HG02588 (cell line): ENCODE measurements around the gene TGIF1.
"Not testable (repeated sequence)": the region's sequence is repeated elsewhere in the genome, so short reads cannot be mapped to it uniquely, and the experiment has no call there.

Experiments
- ATAC-seq: cut with Tn5 transposase; IDR thresholded peaks from one replicate; pipeline ENCODE4 v1.9.1; 2021; ENCODE audit warnings: mild to moderate bottlenecking, moderate library complexity; ENCODE audit not compliant: unreplicated experiment

TGIF1 gene

DNA sequence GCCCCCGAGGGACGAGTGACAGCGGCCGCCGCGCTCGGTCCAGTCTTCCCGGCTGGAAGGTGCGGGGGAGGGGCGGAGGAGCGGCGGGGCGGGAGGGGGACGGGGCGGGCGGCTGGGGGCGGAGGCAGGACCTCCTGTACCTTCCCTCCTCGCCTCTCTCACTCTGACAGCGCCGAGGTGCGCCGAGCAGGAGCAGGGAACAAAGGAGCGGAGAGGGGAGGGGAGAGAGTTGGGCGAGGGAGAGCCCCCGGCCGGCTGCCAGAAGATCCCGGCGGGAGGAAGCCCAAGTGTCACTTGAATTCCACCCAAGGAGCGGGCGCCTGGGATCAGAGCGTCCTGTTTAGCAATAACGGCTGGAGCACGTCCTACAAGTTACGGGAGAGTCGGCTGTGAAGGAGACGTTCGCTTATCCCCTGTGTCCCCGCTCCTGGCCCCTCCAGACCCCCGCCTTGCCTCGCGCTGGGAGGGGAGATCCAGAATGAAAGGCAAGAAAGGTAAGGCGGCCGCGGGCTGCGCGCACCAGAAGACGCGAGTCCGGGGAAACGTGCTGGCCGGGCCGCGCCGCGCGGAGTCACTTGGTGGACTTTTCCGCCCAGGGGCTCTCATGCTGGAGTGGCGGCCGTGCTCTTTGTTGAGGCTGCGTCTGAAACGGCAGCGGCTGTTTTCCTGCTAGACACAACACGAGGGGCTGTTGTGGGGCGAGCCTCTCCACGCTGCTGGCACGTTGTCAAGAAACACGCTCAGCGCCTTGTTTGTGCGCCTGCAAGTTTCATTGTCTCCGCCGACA, at the start of gene TGIF1:
TGIF1 (plus strand) TSS at position 161 of the 787 bp plus-strand sequence; CDS start at position 479, 318 bp downstream.
- no peak for ATAC-seq

DNA sequence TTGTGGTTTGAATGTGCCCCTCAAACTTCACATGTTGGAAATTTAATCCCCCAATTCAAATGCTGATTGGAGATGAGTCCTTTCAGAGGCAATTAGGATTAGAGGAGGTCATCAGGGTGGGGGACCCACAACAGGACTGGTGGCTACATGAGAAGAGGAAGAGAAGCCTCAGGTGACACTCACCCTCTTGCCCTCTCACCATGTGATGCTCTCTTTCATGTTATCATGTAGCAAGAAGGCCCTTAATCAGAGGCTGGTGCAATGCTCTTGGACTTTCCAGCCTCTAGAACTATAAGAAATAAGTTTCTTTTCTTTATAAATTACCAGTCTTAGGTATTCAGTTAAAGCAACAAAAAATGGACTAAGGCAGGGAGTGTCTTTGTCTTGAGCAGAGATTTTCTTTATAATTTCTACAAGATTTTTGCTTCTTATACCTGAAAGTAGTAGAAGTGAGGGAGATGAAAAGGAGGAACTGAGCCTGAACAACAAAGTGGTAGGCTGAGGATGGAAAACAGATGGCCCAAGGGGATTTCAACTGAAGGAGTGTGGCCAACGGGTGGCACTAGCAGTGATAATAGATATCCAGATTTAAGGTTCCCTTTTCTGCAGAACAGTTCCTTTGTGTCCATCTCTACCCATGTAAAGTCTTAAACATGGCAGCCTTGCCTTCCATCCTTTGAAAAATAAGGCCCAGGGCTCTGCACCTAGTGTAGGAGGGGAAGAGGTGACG, 49.2 kb upstream of the TGIF1 start:
- ATAC-seq: no peak

DNA sequence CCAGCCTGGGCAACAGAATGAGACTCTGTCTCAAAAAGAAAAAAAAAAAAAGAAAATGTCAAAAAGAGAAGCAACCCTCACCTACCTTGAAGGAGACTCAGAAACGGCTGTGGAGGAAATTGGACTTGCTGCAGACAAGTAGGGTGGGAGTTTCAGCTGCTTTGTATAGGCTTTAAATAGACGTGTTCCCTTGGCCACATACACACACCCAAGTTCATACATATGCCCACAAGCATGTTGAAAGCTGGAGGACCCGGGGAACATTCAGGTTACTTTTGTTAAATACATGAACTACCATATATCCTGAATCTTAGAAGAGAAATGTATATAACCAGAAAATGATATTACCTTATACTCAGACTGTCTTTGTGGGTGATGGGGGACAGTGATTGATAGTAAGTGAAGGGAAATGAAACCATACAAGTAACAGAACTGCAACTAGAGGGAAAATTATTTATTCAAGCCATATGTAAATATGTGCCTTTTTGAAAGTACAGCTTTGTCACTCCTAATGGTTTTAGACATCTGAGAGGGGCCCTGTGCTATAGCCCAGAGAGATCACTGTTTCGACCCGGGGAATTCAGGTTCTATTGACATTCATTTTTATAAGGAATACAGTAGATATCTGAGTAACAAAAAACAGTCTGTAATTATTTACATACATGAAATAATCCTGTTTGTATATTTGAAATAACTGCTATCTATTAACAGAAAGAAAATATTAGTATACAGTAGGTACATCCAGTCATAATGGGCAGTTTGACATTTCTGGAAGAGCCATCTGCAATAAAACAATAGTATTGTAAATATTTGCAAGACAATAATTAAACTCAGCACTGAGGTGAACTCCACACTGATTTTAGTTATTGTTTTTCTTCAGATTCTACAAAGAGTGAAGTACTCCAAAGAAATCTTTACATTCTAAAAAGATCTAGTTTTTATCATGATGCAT, 48.0 kb upstream of the TGIF1 start:
- ATAC-seq: peak; percentile 87

DNA sequence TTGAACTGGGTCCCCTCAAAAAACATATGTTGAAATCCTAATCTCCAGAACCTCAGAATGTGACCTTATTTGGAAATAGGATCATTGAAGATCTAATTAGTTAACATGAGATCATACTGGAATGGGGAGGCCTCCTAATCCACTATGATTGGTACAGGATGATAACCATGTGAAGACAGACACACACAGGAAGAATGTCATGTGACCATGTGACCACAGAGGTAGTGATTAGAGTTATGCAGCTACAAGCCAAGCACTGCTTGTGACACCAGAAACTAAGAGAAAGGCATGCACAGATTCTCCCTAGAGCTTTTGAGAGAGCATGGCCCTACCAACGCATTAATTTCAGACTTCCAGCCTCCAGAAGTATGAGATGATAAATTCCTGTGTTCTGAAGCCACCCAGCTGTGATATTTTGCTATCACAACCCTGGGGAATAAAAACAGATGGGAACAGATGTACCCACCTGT, 47.0 kb upstream of the TGIF1 start:
- ATAC-seq: no peak

DNA sequence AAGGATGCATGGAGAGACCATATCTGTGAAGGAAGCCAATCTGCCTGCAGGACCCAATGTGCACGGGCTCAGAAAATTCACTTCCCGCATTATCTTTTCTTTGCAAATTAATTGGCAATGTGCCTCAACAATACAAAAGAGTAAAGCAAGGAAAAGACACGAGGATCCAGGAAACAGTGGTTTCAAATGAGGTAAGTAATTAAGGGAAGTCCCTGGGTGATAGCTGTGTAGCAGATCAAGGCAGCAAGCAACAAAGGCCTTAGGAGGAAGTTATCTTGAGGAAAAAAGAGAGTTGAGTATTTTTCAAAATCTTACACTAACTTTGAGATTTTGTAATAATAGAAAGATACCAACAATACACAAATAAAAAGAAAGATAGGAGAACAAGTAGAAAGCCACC, 44.3 kb upstream of the TGIF1 start:
- no peak for ATAC-seq

DNA sequence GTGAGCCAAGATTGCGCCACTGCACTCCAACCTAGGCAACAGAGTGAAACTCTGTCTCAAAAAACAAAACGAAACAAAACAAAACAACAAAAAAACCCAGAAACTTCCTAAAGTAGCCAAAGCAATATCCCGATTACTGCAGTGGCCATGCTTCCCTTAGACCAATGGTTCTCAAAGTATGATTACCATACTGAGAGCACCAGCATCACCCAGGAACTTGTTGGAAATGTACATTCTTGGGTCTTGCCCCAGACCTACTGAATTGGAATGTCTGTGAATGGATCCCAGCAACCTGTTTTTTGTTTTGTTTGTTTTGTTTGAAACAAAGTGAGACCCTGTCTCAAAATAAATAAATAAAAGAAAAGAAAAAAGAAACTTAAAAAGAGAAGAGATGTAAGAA, 41.9 kb upstream of the TGIF1 start:
- ATAC-seq: no peak

DNA sequence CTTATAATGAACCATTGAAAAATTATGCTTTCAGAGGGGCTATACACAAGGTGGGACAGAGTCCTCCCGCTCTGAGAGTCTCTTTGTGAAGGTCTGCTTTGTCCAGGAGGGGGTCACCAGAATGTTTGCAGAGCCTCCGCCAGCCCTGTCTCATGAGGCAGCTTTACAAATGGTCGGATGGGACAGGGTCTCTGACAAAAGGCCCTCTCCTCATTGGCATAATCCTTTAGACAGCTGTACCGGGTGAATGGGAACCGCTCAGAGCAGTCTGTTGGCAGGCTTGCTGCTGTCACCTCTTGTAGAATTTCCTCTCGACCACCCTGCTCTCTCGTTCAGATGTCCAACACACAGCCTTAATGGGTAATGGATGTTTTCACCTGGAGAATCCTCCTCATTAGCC, 40.2 kb upstream of the TGIF1 start:
- ATAC-seq: no peak

DNA sequence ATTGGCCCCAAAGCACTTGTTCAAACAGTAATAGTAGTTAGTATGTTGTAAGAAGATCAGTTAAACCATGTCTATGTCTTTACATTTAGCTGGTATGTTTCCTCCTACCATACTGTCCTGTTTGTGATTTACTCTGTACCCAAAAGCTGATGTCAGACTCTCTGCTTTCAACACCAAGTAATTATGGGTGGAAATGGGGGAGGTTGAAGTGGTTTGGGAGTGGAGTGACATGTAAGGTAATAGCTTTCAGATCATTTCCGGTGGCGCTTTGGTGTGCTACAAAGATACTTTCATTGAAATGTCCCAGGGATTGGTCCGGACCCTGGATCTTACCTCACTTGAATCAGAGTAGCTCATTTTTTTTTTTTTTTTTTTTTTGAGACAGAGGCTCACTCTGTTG, 39.7 kb upstream of the TGIF1 start:
- no peak for ATAC-seq

DNA sequence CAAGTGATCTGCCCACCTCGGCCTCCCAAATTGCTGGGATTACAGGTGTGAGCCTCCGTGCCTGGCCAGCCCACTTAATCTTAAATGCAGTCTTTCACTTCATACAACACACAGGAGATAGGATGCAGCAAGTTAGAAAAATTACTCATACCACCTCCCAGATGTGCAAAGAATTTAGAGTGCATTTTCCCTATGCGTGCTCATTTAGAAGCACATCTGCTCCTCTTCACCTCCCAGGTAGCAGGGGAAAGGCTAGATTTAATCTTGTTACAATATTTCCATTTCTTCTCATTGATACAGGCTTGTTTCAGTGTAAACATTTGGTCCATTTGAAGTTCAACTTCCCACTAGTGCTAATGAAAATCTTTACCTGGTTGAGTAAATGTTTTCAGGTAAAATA, 39.1 kb upstream of the TGIF1 start:
- ATAC-seq: not testable (repeated sequence)

DNA sequence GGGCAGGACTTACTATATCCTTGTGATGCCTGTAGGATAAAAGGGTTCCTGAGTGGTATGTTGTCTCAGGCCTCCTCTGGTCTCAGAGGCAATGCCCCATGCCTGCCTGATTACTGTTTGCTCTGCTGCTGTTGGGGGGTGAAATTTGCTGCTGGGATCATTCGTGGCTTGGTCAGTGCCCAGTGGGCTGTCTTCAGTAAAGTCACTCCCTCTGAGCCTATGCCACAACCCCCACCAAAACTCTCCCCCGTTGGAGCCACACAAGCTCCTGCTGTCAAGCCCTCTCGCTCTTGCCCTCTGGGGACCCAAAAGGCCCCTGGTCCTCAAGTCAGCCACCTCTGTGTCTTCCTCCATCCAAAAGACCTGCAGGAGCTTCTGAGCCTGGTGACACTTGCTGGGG, 38.6 kb upstream of the TGIF1 start:
- no peak for ATAC-seq

DNA sequence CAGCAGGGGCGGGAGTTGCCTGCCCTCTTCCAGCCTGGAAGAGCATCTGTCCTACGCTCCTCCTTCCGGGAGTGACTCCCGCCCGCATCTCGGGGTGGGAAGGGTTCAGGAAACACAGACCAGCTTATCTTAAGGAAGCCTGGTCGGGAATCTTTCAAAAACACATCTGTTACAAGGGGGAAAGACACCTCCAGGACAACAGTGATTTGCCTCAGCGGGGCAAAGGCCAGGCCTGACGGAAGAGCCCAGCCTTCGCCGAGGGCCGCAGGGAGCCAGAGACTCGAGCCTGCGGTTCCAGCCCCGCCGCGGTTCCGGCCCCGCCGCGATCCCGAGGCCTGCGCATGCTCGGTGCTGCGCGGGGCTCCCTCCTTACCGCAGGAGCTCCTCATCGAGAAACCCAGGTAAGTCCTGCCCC, 38.1 kb upstream of the TGIF1 start:
- ATAC-seq: no peak

DNA sequence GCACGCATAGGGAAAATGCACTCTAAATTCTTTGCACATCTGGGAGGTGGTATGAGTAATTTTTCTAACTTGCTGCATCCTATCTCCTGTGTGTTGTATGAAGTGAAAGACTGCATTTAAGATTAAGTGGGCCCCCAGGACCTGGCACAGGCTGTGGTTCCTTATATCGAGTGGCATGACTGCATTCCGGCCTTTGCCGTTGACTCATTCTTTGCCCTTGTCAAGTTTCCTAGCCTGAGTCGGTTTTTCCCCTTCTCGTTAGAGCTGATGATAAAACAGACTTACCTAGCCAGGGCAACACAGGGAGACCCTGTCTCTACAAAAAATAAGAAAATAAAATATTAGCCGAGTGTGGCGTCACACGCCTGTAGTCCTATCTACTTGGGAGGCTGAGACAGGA, 37.4 kb upstream of the TGIF1 start:
- ATAC-seq: not testable (repeated sequence)

DNA sequence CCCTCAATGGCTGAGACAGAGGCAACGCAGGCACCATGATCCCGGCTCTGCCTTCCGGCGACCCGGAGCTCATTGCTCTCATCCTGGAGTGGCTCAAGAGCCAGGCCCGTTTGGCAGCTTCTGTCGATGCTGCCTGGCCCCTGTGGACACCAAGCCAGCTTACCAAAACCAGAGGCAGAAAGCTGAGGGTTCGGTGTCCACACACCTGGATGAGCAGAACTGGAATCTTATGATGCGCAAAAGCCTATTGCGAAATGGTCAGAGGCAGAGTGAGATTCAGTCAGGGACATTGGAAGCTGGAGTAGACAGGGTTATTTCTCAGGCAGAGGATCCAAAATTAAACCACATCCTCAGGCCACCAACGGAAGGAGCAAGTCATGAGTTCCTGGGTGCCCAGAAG, 34.9 kb upstream of the TGIF1 start:
- ATAC-seq: no peak

DNA sequence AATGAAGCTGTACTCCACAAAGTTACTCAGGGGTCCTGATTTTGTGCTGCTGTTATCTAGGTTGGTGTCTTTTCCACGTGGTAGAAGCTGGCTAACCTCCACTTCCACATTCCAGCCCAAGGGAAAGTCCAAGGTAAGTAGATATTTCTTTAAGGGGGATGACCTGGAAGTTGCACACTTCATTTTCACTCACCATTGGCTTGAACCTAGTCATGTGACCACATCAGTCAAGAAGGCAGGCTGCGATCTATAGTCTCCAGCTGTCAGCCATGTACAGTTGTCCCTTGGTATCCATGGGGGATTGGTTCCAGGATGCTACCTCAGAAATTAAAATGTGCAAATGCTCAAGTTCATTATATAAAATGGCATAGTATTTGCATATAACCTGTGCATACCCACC, 31.9 kb upstream of the TGIF1 start:
- no peak for ATAC-seq

DNA sequence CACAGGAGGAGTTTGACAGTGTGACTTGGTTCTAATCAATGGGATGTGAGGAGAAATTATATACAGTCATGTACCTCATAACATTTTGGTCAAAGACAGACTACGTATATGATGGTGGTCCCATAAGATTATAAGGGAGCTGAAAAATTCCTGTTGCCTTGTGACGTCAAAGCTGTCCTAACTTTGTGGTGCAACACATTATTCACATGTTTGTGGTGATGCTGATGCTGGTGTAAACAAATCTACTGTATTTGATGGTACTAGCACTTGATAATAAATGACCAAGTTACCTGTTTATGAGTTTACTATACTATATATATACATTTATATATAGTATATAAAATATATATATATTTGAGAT, 29.1 kb upstream of the TGIF1 start:
- no peak for ATAC-seq

DNA sequence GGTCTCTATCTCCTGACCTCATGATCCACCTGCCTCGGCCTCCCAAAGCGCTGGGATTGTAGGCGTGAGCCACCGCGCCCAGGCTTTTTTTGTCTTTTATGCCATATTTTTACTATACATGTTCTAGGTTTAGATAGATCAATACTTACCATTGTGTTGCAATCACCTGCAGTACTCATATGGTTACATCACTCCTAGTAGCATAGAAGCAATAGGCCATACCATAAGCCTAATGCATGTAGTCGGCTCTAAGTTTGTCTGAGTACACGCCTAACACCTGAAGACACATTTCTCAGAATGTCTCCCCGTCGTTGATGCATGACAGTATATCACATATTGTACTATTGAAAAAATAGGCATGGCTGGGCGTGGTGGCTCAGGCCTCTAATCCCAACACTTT, 27.1 kb upstream of the TGIF1 start:
- ATAC-seq: no peak

DNA sequence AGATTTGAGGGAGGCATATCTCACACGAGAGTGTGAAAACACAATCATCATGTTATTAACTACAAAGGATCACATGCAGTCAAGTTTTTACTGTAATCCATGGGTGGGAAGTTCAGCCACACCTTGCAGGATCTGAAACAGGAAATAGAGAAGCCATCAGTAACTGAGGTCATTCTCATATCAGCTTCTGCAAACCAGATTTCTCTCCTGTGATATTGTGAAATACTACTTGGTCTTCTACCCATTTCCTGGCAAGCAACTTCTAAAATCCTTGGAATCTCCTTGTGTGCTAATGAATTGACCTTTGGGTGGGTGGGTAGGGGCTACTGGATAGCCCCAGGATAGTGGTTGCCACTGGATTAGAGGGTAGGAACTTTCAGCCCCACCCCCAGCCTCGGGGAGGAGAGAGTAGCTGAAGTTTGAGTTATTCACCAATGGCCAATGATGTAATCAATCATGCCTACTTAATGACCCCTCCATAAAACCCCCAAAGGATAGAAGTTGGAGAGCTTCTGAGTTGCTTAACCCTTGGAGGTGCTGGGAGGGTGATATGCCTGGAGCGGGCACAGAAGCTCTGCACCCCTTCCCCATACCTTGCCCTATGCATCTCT, 25.6 kb upstream of the TGIF1 start:
- ATAC-seq: no peak

DNA sequence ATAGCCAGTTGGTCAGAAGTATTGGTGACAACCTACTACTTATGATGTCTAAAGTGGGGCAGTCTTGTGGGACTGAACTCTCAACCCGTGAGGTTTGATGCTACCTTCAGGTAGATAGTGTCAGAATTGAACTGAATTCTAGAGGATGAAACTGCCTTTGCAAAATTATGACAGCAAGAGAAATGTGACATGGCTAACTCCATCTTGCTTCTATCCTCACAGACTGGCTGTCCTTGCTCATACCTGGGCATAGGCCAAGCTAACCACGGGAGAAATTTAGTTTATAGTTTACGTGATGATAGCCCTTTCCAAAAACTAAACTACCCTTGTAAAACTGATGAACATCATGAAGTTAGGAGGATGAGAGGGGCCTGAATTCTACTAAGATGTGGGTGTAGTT, 24.9 kb upstream of the TGIF1 start:
- no peak for ATAC-seq

DNA sequence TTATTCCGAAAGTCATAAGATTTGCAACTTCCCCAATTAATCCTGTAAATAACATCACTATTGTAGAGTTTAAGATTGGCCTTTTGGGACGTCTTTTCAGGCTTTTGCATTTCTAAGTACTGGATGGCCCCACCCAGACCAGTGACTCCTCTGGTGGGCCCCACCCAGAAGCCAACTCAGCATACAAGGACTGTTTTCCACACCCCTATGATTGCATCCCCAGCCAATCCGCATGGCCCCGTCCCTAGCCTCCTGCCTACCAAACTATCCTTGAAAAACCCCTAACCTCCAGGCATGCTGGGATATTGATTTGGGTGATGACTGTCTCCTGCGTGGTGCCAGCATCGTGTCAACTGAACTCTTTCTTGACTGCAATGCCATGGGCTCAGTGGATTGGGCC, 24.5 kb upstream of the TGIF1 start:
- no peak for ATAC-seq

DNA sequence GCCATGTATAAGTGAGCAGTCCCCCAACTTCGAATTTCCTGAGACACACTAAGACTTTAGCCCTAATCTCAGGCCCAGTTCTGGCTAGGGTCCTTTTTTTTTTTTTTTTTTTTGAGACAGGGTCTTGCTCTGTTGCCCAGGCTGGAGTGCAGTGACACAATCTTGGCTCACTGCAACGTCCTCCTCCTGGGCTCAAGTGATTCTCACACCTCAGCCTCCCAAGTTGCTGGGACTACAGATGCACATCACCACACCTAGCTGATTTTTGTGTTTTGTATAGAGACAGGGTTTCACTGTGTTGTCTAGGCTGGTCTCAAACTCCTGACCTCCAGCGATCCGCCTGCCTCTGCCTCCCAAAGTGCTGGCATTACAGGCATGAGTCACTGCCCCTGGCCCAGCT, 23.9 kb upstream of the TGIF1 start:
- no peak for ATAC-seq

DNA sequence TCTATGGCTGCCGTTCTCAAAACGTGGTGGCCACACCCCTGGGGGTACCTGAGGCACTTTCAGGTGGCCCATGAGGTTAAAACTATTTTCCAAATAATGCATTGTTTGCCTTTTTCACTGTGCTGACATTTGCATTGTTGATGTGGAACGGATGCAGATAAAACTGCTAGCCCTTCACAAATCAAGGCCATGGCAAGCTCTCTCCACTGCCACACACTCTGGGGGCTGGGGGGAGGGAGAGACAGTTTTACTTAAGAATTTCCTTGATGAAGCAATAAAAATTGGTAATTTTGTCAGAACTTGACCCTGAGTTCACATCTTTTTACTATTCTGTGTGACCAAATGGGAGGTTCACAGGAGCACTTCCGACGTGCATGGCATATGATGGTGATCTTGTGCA, 22.0 kb upstream of the TGIF1 start:
- ATAC-seq: no peak
